HCT116 (cell line): Measurements from ENCODE around the gene TLE4. TPM values are rescaled to one million over a fixed set of nuclear protein-coding genes. Genes with fewer than 3 reads are reported as not detected.

ENCODE experiments used
- ATAC-seq: fragments of 200-7000 bp; cut with Tn5 transposase; 2 replicates; pipeline ENCODE4 v1.9.1; 2020; ENCODE audit warnings: mild to moderate bottlenecking, moderate library complexity
- BruUV-seq: library from RNA; stranded (reverse); fragments of 400-500 nt; replicated peaks from 2 replicates; lab custom pipeline; 2021; lab: Mats Ljungman, UMichigan
- CTCF ChIA-PET: fragments of 300-600 bp; sonication (Branson Sonifier 250); formaldehyde crosslinking; loops from one replicate; lab custom pipeline; 2021; ENCODE audit warnings: antibody characterized with exemption; lab: Charles Lee
- POLR2A ChIA-PET: fragments of 300-600, 350-600 bp; sonication (Branson Sonifier 250); formaldehyde crosslinking; loops from one replicate; lab custom pipeline; 2021; ENCODE audit warnings: antibody characterized with exemption; lab: Charles Lee
- RAD21 ChIA-PET, 2 experiments: fragments of 300-600 bp; sonication (Branson Sonifier 250); formaldehyde crosslinking; loops; one replicate each; lab custom pipeline; 2023; ENCODE audit warnings: low total read pairs in 2 of 2; ENCODE audit not compliant: uncharacterized antibody in 2 of 2, unreplicated experiment in 2 of 2, low non-redundant PET in 1 of 2; lab: Charles Lee
- DNase-seq: peaks from one replicate; pipeline ENCODE4 v3.0.0-alpha.2; 2010; ENCODE audit warnings: low read depth, low spot score
- H2AFZ ChIP-seq: fragments of 200-600 bp; shearing (Covaris generic), sonication (generic); 2 replicates; pipeline ENCODE4 v1.6.1; 2017; ENCODE audit warnings: low read depth, mixed run types, mixed read lengths, antibody characterized with exemption, low read length; ENCODE audit not compliant: poor library complexity, severe bottlenecking
- H3K27ac ChIP-seq: 2 replicates; pipeline ENCODE4 v1.5.1; 2012; ENCODE audit warnings: low read depth, low read length
- H3K27me3 ChIP-seq: fragments of 200-600 bp; sonication (generic); 2 replicates; pipeline ENCODE4 v1.6.1; 2016; ENCODE audit warnings: mixed run types, low read length, mixed read lengths; ENCODE audit not compliant: insufficient read depth
- H3K36me3 ChIP-seq, 2 experiments: fragments of 200-500 bp in 1 of 2; fragments of 200-600 bp in 1 of 2; sonication (Bioruptor generic) in 1 of 2; sonication (generic) in 1 of 2; 2 replicates each; pipeline versions ENCODE4 v1.5.1 to v1.6.1; 2014 to 2016; ENCODE audit warnings: low read length in 2 of 2, inconsistent platforms in 1 of 2, mixed read lengths in 1 of 2, mixed run types in 1 of 2; ENCODE audit not compliant: insufficient read depth in 2 of 2, control insufficient read depth in 1 of 2
- H3K4me1 ChIP-seq, 2 experiments: fragments of 200-600 bp in 1 of 2; sonication (generic) in 1 of 2; 2 replicates each; pipeline versions ENCODE4 v1.5.1 to v1.6.1; 2012 to 2017; ENCODE audit warnings: low read length in 2 of 2, inconsistent platforms in 1 of 2, mild to moderate bottlenecking in 1 of 2, mixed read lengths in 1 of 2, mixed run types in 1 of 2, moderate library complexity in 1 of 2; ENCODE audit not compliant: insufficient read depth in 2 of 2, control insufficient read depth in 1 of 2
- H3K4me2 ChIP-seq: fragments of 200-600 bp; sonication (generic); 2 replicates; pipeline ENCODE4 v1.6.1; 2017; ENCODE audit warnings: mixed run types, low read length, mixed read lengths
- H3K4me3 ChIP-seq, 2 experiments: fragments of 200-600 bp in 1 of 2; sonication (generic) in 1 of 2; replicated peaks in 1 of 2; 2 replicates each; pipeline ENCODE4 v1.5.1; 2011 to 2016; ENCODE audit warnings: low read length in 2 of 2, control low read depth in 1 of 2, low read depth in 1 of 2, mild to moderate bottlenecking in 1 of 2, mixed read lengths in 1 of 2, mixed run types in 1 of 2
- H3K79me2 ChIP-seq: fragments of 200-600 bp; sonication (generic); 2 replicates; pipeline ENCODE4 v1.6.1; 2017; ENCODE audit warnings: mild to moderate bottlenecking, mixed run types, low read length, moderate library complexity, mixed read lengths; ENCODE audit not compliant: insufficient read depth
- H3K9ac ChIP-seq: fragments of 200-600 bp; sonication (generic); 2 replicates; pipeline ENCODE4 v1.6.1; 2016; ENCODE audit warnings: low read length, mixed read lengths
- H3K9me2 ChIP-seq: fragments of 200-600 bp; sonication (generic), shearing (Covaris generic); 2 replicates; pipeline ENCODE4 v1.6.1; 2017; ENCODE audit warnings: mixed run types, mild to moderate bottlenecking, moderate library complexity; ENCODE audit not compliant: insufficient read depth
- H3K9me3 ChIP-seq, 2 experiments: fragments of 200-500 bp in 1 of 2; fragments of 200-600 bp in 1 of 2; sonication (Bioruptor generic) in 1 of 2; sonication (generic) in 1 of 2; 2 replicates each; pipeline ENCODE4 v1.6.1; 2014 to 2017; ENCODE audit warnings: low read length in 2 of 2, mixed read lengths in 2 of 2, inconsistent platforms in 1 of 2, low read depth in 1 of 2, mild to moderate bottlenecking in 1 of 2, mixed run types in 1 of 2, moderate library complexity in 1 of 2; ENCODE audit not compliant: control insufficient read depth in 1 of 2, insufficient read depth in 1 of 2
- H4K20me1 ChIP-seq: fragments of 200-600 bp; sonication (generic), shearing (Covaris generic); 2 replicates; pipeline ENCODE4 v1.6.1; 2017; ENCODE audit warnings: mixed run types, mild to moderate bottlenecking, moderate library complexity; ENCODE audit not compliant: insufficient read depth
- CEBPB ChIP-seq: IDR thresholded peaks from 2 replicates; pipeline ENCODE4 v1.6.1; 2012; ENCODE audit warnings: low read depth
- FOSL1 ChIP-seq: IDR thresholded peaks from 2 replicates; pipeline ENCODE4 v1.6.1; 2012; ENCODE audit warnings: low read depth
- SIN3A ChIP-seq: IDR thresholded peaks from 2 replicates; pipeline ENCODE4 v1.6.1; 2012; ENCODE audit warnings: low read depth
- TCF7L2 ChIP-seq: IDR thresholded peaks from 2 replicates; pipeline ENCODE4 v1.7.0; 2011; ENCODE audit warnings: borderline replicate concordance, inconsistent platforms; ENCODE audit not compliant: insufficient read depth, insufficient read length; ENCODE audit errors: extremely low read depth
- ZNF274 ChIP-seq: fragments of 200-500 bp; sonication (Bioruptor generic); IDR thresholded peaks from 2 replicates; pipeline ENCODE4 v1.6.1; 2014; ENCODE audit warnings: mild to moderate bottlenecking, low read depth, low read length, inconsistent platforms
- intact Hi-C: fragments of 100-400 bp; cut with micrococcal nuclease; formaldehyde crosslinking; loops from 2 replicates; pipeline ENCODE4 v1.10.0; 2022
- total RNA-seq: library from RNA; stranded (reverse); gene quantifications from one replicate; pipeline ENCODE4 v1.2.1, GENCODE V29; 2021; ENCODE audit not compliant: unreplicated experiment
- TF ChIP-seq, protein P1 (sequence below): IDR thresholded peaks from 2 replicates; pipeline ENCODE4 v1.6.1; 2011; ENCODE audit warnings: mild to moderate bottlenecking, low read length, moderate library complexity; ENCODE audit not compliant: insufficient replicate concordance; ENCODE audit errors: extremely low read depth
- TF ChIP-seq, protein P2 (sequence below): IDR thresholded peaks from 2 replicates; pipeline ENCODE4 v1.6.1; 2012; ENCODE audit warnings: low read depth

The TLE4 gene
- total RNA-seq, 1 experiment from 2014 or later, result 0.39 TPM

DNA sequence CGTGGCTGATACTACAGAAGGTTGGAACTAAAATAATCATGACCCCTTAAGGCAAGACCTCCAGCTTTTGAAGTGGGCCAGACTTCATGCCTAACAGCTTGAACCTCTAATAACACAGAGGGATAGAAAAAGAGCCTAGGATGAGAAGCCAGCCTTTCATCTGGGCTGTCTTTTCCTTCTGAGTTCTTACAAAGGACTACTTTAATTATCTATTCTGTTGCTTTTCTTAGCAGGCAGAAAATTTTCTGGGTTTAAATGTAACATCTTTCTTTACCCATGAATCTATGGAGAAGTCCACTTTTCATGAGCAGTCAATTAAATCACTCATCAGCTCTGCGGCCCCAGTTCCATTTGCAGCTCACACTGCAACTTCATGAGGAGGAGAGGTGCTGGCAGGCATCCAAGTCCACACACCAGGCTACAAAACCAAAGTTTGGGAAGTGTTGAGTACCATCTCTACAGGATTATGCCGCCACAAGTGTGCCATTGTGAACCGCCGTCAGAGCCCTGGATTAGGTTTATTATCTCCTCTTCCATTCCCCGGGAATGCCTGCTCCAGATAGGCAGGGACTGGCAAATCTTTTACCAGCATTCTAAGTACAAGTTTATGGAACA lies 192.0 kb downstream of the TLE4 start:
- Histone ChIP-seq H3K9me2 (no peaks in the 10 kb centered on the region), H3K4me1 (no peaks in the 10 kb centered on the region), H3K36me3 (no peaks in the 10 kb centered on the region), H3K27ac (no peak overlapping the region), H3K9me3 (peaks cover 9 to 19% of the 10 kb centered on the region in 2 experiments; a peak in 2 of 4 replicates), H3K27me3 (no peaks in the 10 kb centered on the region), H3K79me2 (no peaks in the 10 kb centered on the region), H3K4me3 (no peak overlapping the region), H4K20me1 (no peaks in the 10 kb centered on the region), H2AFZ (no peak overlapping the region), H3K9ac (no peak overlapping the region), H3K4me2 (no peak overlapping the region)
- no peak for TF ChIP-seq ZNF274
- ChIA-PET CTCF (no interaction called here), RAD21 (no interaction called here), POLR2A (no interaction called here)
- no peak for ATAC-seq
- no TSS peak for BruUV-seq
- no peak for DNase-seq
- intact Hi-C loops, result no loop called here

DNA sequence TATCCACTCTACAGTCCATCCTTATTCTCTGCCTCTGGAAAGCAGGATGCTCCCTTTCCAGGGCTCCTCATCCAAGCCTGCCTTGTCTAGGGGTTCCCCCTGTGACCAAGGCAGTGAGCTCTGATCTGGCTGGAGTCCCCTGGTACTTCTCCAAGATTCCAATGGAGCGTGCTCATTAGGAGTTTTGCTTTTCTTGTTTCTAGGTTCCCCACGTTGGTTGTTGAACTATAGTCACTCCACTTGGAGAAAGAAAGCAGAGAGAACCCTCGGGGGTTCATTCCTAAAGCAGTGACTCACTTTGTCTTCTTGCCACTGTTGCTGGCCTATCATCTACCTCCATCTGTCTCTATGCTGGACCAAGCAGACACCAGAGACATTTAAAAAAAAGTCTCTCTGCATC lies 192.6 kb downstream of the TLE4 start:
- intact Hi-C loops, result no loop called here
- Histone ChIP-seq H3K4me1 (no peaks in the 10 kb centered on the region), H3K9ac (no peak overlapping the region), H3K27me3 (no peaks in the 10 kb centered on the region), H3K4me2 (no peak overlapping the region), H4K20me1 (no peaks in the 10 kb centered on the region), H3K9me2 (no peaks in the 10 kb centered on the region), H2AFZ (no peak overlapping the region), H3K4me3 (no peak overlapping the region), H3K79me2 (no peaks in the 10 kb centered on the region), H3K36me3 (no peaks in the 10 kb centered on the region), H3K9me3 (peaks cover 9 to 18% of the 10 kb centered on the region in 2 experiments; a peak in 2 of 4 replicates), H3K27ac (no peak overlapping the region)
- ATAC-seq, result no peak
- RAD21 ChIA-PET, result no interaction called here
- TF ChIP-seq SIN3A, result no peak
- CTCF ChIA-PET, result no interaction called here
- BruUV-seq, result no TSS peak
- DNase-seq, result no peak
- POLR2A ChIA-PET, result no interaction called here

DNA sequence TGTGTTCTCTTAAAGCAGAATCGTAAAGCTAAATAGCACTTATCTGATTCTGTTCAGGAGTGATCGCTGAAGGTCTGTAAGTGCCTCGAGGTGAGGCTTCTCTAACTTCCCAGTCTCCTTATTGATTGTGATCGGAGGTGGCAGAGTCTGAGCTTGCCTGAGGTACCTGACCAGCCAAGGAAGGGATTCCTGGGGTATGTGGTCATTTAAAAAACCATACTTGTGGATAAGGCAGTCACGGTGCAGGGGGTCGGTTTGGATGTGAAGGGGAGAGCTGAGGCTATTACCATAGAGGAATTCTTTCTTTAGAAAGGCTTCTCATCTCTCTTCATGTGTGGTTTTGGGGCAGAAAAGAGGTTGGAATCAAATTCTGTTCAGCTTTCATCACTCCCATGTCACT lies 193.7 kb downstream of the TLE4 start:
- no peak for DNase-seq
- TF ChIP-seq, protein P1, sequence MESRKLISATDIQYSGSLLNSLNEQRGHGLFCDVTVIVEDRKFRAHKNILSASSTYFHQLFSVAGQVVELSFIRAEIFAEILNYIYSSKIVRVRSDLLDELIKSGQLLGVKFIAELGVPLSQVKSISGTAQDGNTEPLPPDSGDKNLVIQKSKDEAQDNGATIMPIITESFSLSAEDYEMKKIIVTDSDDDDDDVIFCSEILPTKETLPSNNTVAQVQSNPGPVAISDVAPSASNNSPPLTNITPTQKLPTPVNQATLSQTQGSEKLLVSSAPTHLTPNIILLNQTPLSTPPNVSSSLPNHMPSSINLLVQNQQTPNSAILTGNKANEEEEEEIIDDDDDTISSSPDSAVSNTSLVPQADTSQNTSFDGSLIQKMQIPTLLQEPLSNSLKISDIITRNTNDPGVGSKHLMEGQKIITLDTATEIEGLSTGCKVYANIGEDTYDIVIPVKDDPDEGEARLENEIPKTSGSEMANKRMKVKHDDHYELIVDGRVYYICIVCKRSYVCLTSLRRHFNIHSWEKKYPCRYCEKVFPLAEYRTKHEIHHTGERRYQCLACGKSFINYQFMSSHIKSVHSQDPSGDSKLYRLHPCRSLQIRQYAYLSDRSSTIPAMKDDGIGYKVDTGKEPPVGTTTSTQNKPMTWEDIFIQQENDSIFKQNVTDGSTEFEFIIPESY, result no peak
- TF ChIP-seq CEBPB, result no peak
- no peak for TF ChIP-seq FOSL1
- no peak for TF ChIP-seq TCF7L2
- TF ChIP-seq, protein P2, sequence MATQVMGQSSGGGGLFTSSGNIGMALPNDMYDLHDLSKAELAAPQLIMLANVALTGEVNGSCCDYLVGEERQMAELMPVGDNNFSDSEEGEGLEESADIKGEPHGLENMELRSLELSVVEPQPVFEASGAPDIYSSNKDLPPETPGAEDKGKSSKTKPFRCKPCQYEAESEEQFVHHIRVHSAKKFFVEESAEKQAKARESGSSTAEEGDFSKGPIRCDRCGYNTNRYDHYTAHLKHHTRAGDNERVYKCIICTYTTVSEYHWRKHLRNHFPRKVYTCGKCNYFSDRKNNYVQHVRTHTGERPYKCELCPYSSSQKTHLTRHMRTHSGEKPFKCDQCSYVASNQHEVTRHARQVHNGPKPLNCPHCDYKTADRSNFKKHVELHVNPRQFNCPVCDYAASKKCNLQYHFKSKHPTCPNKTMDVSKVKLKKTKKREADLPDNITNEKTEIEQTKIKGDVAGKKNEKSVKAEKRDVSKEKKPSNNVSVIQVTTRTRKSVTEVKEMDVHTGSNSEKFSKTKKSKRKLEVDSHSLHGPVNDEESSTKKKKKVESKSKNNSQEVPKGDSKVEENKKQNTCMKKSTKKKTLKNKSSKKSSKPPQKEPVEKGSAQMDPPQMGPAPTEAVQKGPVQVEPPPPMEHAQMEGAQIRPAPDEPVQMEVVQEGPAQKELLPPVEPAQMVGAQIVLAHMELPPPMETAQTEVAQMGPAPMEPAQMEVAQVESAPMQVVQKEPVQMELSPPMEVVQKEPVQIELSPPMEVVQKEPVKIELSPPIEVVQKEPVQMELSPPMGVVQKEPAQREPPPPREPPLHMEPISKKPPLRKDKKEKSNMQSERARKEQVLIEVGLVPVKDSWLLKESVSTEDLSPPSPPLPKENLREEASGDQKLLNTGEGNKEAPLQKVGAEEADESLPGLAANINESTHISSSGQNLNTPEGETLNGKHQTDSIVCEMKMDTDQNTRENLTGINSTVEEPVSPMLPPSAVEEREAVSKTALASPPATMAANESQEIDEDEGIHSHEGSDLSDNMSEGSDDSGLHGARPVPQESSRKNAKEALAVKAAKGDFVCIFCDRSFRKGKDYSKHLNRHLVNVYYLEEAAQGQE, result no peak

More for the DNA sequence above, 193.7 kb downstream of the TLE4 start:
- H3K27me3 ChIP-seq, result no peaks in the 10 kb centered on the region
- no peaks in the 10 kb centered on the region for H3K36me3 ChIP-seq
- no peak overlapping the region for H3K9ac ChIP-seq
- H3K9me2 ChIP-seq, result no peaks in the 10 kb centered on the region
- H3K79me2 ChIP-seq, result no peaks in the 10 kb centered on the region
- H3K4me3 ChIP-seq, result no peak overlapping the region
- ChIA-PET CTCF (no interaction called here), RAD21 (no interaction called here), POLR2A (no interaction called here)
- no peaks in the 10 kb centered on the region for H3K4me1 ChIP-seq
- BruUV-seq, result no TSS peak
- no peaks in the 10 kb centered on the region for H4K20me1 ChIP-seq
- intact Hi-C loops, result no loop called here
- ATAC-seq, result no peak
- H3K4me2 ChIP-seq, result no peak overlapping the region
- H2AFZ ChIP-seq, result no peak overlapping the region
- H3K27ac ChIP-seq, result no peak overlapping the region
- H3K9me3 ChIP-seq, result peaks cover 9 to 23% of the 10 kb centered on the region in 2 experiments; a peak in 2 of 4 replicates
